HEK293 (cell line): ENCODE data around the gene ITPRID2.
A peak's percentile ranks its signal among the peaks of the same experiment; 100 is the strongest.

ENCODE experiments used
- CTCF ChIA-PET: fragments of 350-600 bp; formaldehyde crosslinking; extraction: SDS; loops from one replicate; lab custom pipeline; 2021; ENCODE audit warnings: antibody characterized with exemption; lab: Yijun Ruan, JAX
- POLR2A ChIA-PET: fragments of 300-600 bp; formaldehyde crosslinking; extraction: SDS; loops from one replicate; lab custom pipeline; 2020; ENCODE audit warnings: antibody characterized with exemption, inconsistent platforms; lab: Yijun Ruan, JAX
- H3K27ac ChIP-seq: fragments of 200-500 bp; sonication (Bioruptor generic); 2 replicates; pipeline ENCODE4 v1.5.1; 2014; ENCODE audit warnings: low read depth, low read length, control low read depth, inconsistent platforms; ENCODE audit errors: extremely low read depth
- H3K36me3 ChIP-seq, 2 experiments: fragments of 200-500 bp in 1 of 2; sonication (Bioruptor generic) in 1 of 2; 1 replicate in 1 of 2; 2 replicates in 1 of 2; pipeline ENCODE4 v1.5.1; 2014 to 2017; ENCODE audit warnings: inconsistent platforms in 2 of 2, low read length in 2 of 2; ENCODE audit not compliant: control insufficient read depth in 2 of 2, insufficient read depth in 1 of 2
- H3K4me1 ChIP-seq: fragments of 200-500 bp; sonication (Bioruptor generic); 2 replicates; pipeline ENCODE4 v1.5.1; 2014; ENCODE audit warnings: mild to moderate bottlenecking, low read length, inconsistent platforms; ENCODE audit not compliant: control insufficient read depth, insufficient read depth
- H3K4me3 ChIP-seq: 2 replicates; pipeline ENCODE4 v1.5.1; 2011; ENCODE audit warnings: low read depth, mild to moderate bottlenecking, control low read depth, low read length, moderate library complexity
- H3K9me3 ChIP-seq: fragments of 200-500 bp; sonication (Bioruptor generic); 2 replicates; pipeline ENCODE4 v1.5.1; 2014; ENCODE audit warnings: low read depth, low read length, inconsistent platforms; ENCODE audit not compliant: control insufficient read depth, insufficient read depth
- OSR2 ChIP-seq: fragments of 450-650 bp; formaldehyde crosslinking; IDR thresholded peaks from 2 replicates; pipeline ENCODE4 v1.5.1; 2016; ENCODE audit warnings: missing biosample characterization, missing genetic modification characterization
- OVOL3 ChIP-seq: fragments of 450-650 bp; formaldehyde crosslinking; IDR thresholded peaks from 2 replicates; pipeline ENCODE4 v1.5.1; 2016; ENCODE audit warnings: missing biosample characterization, missing genetic modification characterization
- PRDM2 ChIP-seq: fragments of 450-650 bp; formaldehyde crosslinking; IDR thresholded peaks from 2 replicates; pipeline ENCODE4 v1.5.1; 2016; ENCODE audit warnings: missing biosample characterization, missing genetic modification characterization, borderline replicate concordance
- ZBTB11 ChIP-seq: fragments of 450-650 bp; formaldehyde crosslinking; conservative IDR thresholded peaks from 2 replicates; pipeline ENCODE4 v1.5.1; 2016; ENCODE audit warnings: low read depth, missing biosample characterization, missing genetic modification characterization
- ZBTB8A ChIP-seq: fragments of 450-650 bp; formaldehyde crosslinking; IDR thresholded peaks from 2 replicates; pipeline ENCODE4 v1.5.1; 2016; ENCODE audit warnings: missing biosample characterization, missing genetic modification characterization
- ZFP37 ChIP-seq: fragments of 450-650 bp; formaldehyde crosslinking; IDR thresholded peaks from 2 replicates; pipeline ENCODE4 v1.5.1; 2016; ENCODE audit warnings: missing biosample characterization, missing genetic modification characterization
- ZNF114 ChIP-seq: fragments of 450-650 bp; formaldehyde crosslinking; IDR thresholded peaks from 2 replicates; pipeline ENCODE4 v1.5.0; 2017; ENCODE audit warnings: missing biosample characterization, missing genetic modification characterization
- ZNF148 ChIP-seq: fragments of 450-650 bp; formaldehyde crosslinking; IDR thresholded peaks from 2 replicates; pipeline ENCODE4 v1.5.0; 2017; ENCODE audit warnings: missing biosample characterization, missing genetic modification characterization, borderline replicate concordance
- ZNF169 ChIP-seq: fragments of 450-650 bp; formaldehyde crosslinking; IDR thresholded peaks from 2 replicates; pipeline ENCODE4 v1.5.1; 2016; ENCODE audit warnings: missing biosample characterization, missing genetic modification characterization
- ZNF23 ChIP-seq: fragments of 450-650 bp; formaldehyde crosslinking; IDR thresholded peaks from 2 replicates; pipeline ENCODE4 v1.5.1; 2016; ENCODE audit warnings: missing biosample characterization, missing genetic modification characterization, borderline replicate concordance
- ZNF248 ChIP-seq: fragments of 450-650 bp; formaldehyde crosslinking; IDR thresholded peaks from 2 replicates; pipeline ENCODE4 v1.5.1; 2017; ENCODE audit warnings: missing biosample characterization, missing genetic modification characterization
- ZNF394 ChIP-seq: fragments of 450-650 bp; formaldehyde crosslinking; IDR thresholded peaks from 2 replicates; pipeline ENCODE4 v1.5.1; 2016; ENCODE audit warnings: missing biosample characterization, missing genetic modification characterization, mild to moderate bottlenecking, moderate library complexity, borderline replicate concordance
- ZNF426 ChIP-seq: fragments of 450-650 bp; formaldehyde crosslinking; IDR thresholded peaks from 2 replicates; pipeline ENCODE4 v1.5.1; 2017; ENCODE audit warnings: missing biosample characterization, missing genetic modification characterization, mild to moderate bottlenecking, inconsistent platforms, moderate library complexity
- ZNF518A ChIP-seq: fragments of 450-650 bp; formaldehyde crosslinking; conservative IDR thresholded peaks from 2 replicates; pipeline ENCODE4 v1.5.1; 2016; ENCODE audit warnings: low read depth, missing biosample characterization, missing genetic modification characterization
- ZNF549 ChIP-seq: fragments of 450-650 bp; IDR thresholded peaks from 2 replicates; pipeline ENCODE4 v1.5.1; 2018; ENCODE audit warnings: missing biosample characterization, missing genetic modification characterization, mild to moderate bottlenecking, inconsistent platforms, moderate library complexity
- ZNF555 ChIP-seq: fragments of 450-650 bp; formaldehyde crosslinking; conservative IDR thresholded peaks from 2 replicates; pipeline ENCODE4 v1.5.1; 2017; ENCODE audit warnings: missing biosample characterization, mild to moderate bottlenecking, missing genetic modification characterization, inconsistent platforms
- ZNF654 ChIP-seq: fragments of 450-650 bp; formaldehyde crosslinking; IDR thresholded peaks from 2 replicates; pipeline ENCODE4 v1.5.1; 2016; ENCODE audit warnings: low read depth, missing biosample characterization, missing genetic modification characterization
- ZNF664 ChIP-seq: fragments of 450-650 bp; formaldehyde crosslinking; IDR thresholded peaks from 2 replicates; pipeline ENCODE4 v1.5.1; 2016; ENCODE audit warnings: missing biosample characterization, missing genetic modification characterization
- ZNF677 ChIP-seq: fragments of 450-650 bp; IDR thresholded peaks from 2 replicates; pipeline ENCODE4 v1.5.0; 2018; ENCODE audit warnings: missing biosample characterization, mild to moderate bottlenecking, missing genetic modification characterization, moderate library complexity

The ITPRID2 gene

GRCh38 chr2:181952404-181953226, 61.1 kb downstream of the ITPRID2 start:
- Histone ChIP-seq H3K4me1 (peaks cover 10% of the 10 kb centered on the region), H3K4me3 (no peak overlapping the region), H3K27ac (no peak overlapping the region), H3K36me3 (no peaks in the 10 kb centered on the region), H3K9me3 (no peaks in the 10 kb centered on the region)
- POLR2A ChIA-PET, result no interaction called here
- CTCF ChIA-PET, result interaction anchor here (1.0 kb wide), 1 partner anchor 31 kb away, joined by 4 read pairs; no protein-coding TSS in a partner anchor
- no peak for TF ChIP-seq OVOL3
- peak; percentile 43 for TF ChIP-seq ZBTB8A (tag by site-specific recombination)
- peak; percentile 55; the same call in 1 of the 2 replicates for TF ChIP-seq ZBTB11 (tag by site-specific recombination)
- TF ChIP-seq ZNF248, result no peak
- TF ChIP-seq PRDM2 (tag by site-specific recombination), result no peak
- no peak for TF ChIP-seq ZNF677
- TF ChIP-seq ZNF23, result no peak
- peak; percentile 76 for TF ChIP-seq ZNF518A (tag by site-specific recombination)
- TF ChIP-seq ZNF114 (tag by site-specific recombination), result no peak
- TF ChIP-seq ZNF148 (tag by site-specific recombination), result no peak
- TF ChIP-seq ZNF549 (tag by site-specific recombination), result no peak
- TF ChIP-seq ZNF394, result peak; percentile 85; the same call in 1 of the 2 replicates
- peak; percentile 64 for TF ChIP-seq ZNF426
- 0 out of 2 replicates have a peak, but pooled peaks have one; percentile 23 for TF ChIP-seq ZNF664 (tag by site-specific recombination)
- no peak for TF ChIP-seq OSR2
- no peak for TF ChIP-seq ZFP37 (tag by site-specific recombination)
- TF ChIP-seq ZNF555, result peak; percentile 62
- peak; percentile 22; the same call in 1 of the 2 replicates for TF ChIP-seq ZNF654 (tag by site-specific recombination)
- TF ChIP-seq ZNF169 (tag by site-specific recombination), result no peak
